ENCODE results near the gene ZNF333. TPM values are rescaled to one million over a fixed set of nuclear protein-coding genes. Genes with fewer than 3 reads are reported as not detected.
"Not testable (repeated sequence)": the region's sequence is repeated elsewhere in the genome, so short reads cannot be mapped to it uniquely, and the experiment has no call there.

The ZNF333 gene
- polyA plus RNA-seq, 3 donors: 13.9 to 29.0 (median 27.3) TPM

DNA sequence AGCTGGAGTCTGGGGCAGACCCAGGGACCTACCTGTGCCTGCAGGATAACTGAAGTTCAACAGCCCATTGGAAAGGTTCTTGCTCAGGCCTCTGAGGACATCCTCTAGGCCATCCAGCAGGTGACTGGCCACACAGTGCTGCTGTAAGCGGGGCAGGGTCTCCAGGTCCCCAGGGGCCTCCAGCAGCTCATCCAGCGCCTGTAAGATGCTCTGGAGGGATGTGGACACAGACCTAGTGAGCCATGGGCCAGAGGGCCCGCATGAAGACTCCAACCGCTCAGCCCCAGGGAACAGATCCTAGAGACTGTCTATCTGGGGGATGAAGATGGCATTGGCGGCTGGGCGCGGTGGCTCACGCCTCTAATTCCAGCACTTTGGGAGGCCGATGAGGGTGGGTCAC lies 74.6 kb downstream of the ZNF333 start:
- DNase-seq: no peak

DNA sequence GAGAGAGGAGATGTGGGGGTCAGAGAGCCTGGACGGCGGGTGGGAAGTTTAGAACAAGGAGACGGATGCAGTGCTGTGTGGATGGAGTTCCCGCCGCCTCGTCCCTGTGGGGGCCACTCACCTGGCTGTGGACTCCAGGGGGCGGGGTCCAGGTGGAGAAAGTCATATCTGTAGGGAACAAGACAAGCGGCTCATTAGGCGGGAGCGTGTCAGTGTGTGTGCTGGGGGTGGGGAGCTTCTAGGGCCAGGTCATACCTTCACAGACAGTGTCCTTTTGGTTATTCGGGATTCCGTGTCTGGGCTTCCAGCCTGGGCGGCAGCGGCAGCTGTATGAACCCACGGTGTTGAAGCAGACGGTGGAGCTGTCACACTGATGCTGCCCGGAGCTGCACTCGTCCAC lies 75.6 kb downstream of the ZNF333 start:
- not testable (repeated sequence) for DNase-seq

DNA sequence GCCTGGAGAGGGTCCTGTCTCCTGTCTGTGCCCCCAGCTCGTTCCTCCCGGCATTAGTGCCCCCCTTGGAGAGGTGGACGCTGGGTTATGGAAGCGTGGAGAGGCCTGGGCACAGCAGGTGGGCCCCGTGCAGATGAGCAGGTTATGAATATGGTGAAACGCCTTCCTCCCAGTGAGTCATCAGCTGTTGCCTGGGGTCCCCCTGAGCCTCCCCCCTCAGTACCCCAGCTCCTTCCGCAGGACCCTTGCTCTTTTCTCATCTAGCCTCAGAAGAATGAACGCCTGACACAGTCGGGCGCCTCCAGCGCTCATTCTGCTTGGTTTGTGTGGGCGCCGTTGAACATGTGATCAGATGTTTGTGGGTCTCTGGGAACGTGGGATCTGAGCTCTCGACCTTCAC lies 76.0 kb downstream of the ZNF333 start:
- not testable (repeated sequence) for DNase-seq

DNA sequence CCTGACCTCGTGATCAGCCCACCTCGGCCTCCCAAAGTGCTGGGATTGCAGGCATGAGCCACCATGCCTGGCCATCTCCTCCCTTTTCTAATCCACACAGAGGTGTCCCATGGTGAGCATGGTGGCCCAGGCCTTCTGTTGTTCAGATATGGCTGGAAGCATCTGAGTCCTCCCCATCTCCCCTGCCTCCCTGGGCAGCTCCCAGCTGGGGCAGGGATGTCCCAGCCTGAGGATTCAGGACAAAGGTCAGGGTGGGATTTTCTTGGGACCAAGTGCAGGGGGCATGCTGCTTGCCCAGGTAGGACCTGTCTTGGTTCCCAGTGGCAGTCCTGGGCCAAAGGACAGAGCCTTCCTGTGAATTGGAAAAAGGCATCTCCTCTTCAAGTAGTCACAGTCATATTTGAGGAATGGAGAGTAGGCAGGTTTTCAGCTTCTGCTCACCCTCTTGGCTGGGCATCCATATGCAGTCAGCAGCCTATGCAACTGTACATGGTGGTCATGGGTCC lies 77.7 kb downstream of the ZNF333 start:
- no peak for DNase-seq

DNA sequence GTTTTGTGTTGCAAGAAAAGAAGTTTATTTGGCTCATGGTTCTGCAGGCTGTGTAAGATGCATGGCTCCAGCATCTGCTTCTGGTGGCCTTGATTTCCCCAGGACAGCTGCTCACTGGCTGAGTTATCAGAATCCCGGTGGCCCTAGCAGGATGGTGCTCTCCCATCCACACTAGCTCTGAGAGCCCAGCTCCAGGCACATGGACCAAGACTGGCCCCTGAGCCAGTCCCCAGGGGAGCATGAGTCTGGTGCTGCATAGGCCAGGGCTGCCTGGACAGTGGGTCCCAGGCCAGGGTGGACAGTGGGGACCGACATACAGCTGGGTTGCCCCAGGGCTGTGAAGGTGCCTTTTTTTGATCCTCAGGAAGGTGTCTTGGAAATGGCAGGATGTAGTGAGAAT lies 78.2 kb downstream of the ZNF333 start:
- DNase-seq: no peak

DNA sequence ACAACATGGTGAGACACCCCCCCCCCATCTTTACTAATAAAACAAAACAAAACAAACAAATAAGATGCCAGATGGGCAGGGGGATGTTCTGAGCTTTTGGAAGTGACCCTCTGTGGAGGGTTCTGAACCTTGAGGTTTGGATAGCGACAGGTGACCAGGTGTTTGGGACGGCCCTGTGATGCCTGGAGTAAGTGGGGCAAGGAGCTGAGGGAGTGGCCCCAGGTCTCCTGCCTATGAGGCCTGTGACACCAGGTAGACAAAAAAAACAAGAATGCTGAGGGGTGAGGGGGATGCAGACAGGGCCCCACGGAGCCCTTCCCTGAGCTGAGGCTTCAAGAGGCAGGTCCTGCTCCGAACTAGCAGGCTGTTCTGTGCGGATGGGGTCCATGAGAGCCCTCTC lies 79.4 kb downstream of the ZNF333 start:
- no peak for DNase-seq

DNA sequence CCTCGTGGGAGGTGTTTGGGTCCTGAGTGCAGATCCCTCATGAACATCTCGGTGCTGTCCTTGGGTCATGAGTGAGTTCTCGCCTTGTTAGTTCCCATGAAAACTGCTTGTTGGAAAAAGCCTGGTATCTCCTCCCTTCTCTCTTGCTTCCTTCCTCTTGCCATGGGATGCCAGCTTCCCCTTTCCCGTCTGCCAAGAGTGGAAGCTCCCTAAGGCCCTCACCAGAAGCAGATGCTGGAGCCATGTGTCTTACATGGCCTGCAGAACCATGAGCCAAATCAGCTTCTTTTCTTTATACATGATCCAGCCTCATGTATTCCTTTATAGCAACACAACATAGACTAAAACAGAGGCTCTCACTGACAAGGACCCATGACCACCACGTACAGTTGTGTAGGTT lies 80.3 kb downstream of the ZNF333 start:
- no peak for DNase-seq

DNA sequence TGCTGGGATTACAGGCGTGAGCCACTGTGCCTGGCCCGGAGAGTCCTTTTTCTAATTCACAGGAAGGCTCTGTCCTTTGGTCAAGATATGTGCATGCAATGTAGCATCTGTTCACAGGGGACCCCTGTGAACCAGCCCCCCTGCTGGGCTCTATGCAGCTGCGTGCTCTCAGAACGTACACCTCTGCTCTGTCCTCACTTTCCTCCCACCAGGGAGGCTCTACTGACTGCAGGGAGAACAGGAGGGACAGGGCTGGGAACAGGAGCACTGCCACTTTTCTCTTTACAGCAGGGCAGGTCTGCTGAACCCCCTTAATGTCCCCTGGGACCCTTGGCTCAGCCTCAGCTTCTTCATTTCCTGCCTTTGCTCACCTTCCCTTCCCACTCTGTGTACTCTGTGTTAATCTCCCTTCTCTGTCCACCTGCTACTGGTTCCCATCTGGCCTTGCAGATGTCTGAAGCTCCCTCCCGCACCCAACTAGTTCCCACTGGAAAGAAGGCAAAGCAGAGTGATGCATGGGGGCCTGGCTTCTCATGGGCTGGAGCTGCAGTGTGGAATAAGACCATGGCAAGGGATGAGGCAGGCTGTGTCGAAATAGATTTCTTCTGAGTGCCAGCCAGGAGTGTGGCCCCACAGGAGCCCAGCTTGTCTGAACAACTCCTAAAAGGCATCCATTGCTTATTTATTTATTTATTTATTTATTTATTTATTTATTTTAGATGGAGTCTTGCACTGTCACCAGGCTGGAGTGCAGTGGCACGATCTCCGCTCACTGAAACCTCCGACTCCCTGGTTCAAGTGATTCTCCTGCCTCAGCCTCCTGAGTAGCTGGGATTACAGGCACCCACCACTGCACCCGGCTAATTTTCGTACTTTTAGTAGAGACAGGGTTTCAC lies 81.3 kb downstream of the ZNF333 start:
- no peak for DNase-seq

DNA sequence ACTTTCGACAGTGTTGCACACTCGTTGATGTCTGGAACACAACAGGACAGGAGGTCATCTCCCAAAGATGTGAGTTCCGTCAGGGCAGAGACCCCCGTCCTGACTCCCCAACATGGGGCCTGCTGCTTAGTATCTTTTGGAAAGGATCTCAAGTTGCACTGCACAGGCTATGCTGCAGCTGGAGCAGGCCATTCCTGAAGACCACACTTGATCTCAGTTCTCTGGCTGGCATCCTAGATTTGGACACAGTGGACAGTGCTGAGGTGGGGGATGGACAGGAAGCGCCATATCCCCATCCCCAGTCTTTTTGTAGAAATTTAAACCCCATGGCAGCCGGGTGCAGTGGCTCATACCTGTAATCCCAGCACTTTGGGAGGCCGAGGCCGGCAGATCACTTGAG lies 82.6 kb downstream of the ZNF333 start:
- no peak for DNase-seq

DNA sequence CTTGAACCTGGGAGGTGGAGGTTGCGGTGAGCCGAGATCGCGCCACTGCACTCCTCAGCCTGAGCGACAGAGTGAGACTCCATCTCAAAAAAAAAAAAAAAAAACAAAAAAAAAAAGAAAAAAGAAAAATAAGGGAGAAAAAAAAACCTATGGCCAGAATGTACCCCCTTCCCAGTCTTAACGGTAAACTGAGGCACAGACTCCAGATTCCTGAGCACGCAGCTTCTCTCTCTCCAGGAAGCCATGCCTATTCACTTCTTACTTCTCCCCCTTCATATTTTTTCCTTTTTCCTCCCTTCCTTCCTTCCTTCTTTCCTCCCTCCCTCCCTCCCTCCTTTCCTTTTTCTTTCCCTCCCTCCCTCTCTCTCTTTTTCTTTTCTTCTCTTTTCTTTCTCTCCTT lies 83.1 kb downstream of the ZNF333 start:
- no peak for DNase-seq

DNA sequence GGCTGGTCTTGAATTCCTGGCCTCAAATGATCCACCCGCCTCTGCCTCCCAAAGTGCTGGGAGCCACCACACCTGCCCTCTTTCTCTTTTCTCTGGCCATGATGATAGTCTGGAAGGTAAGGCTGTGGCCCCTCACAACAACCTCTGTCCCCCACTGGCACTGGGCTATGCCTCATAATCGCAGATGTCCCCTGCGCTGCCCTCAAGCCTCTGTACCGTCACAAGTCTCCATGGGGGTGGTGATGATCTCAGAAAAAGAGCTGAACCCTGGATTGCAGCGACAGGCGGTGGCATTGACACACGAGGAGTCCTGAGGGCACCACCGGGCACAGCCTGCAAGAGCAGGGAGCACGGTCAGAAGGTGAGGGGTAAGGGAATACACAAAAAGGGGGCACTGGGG lies 83.9 kb downstream of the ZNF333 start:
- DNase-seq: not testable (repeated sequence)

DNA sequence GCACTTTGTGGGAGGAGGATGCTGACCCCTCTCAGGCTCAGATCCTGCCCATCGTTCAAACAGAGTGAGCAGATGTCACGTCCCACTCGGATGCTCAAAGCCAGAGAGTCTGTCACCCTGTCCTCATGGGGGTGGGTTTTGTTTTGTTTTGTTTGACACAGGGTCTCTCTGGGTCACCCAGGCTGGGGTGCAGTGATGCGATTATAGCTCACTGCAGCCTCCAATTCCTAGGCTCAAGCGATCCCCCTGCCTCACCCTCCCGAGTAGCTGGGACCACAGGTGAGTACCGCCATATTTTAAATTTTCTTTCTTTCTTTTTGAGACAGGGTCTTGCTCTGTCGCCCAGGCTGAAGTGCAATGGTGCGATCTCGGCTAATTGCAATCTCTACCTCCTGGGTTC lies 84.5 kb downstream of the ZNF333 start:
- no peak for DNase-seq

DNA sequence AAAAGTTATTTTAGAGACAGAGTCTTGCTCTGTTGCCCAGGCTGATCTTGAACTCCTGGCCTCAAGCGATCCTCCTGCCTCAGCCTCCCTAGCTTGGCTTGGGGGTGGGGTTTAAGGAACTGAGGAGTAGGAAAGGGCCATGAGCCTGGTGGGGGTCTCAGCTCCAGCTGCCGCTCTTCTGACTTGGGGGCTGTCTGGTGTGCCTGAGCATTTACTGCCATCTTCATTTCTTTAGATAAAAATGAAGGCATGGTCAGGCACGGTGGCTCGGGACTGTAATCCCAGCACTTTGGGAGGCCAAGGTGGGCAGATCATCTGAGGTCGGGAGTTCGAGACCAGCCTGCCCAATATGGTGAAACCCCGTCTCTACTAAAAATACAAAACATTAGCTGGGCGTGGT lies 85.5 kb downstream of the ZNF333 start:
- not testable (repeated sequence) for DNase-seq

DNA sequence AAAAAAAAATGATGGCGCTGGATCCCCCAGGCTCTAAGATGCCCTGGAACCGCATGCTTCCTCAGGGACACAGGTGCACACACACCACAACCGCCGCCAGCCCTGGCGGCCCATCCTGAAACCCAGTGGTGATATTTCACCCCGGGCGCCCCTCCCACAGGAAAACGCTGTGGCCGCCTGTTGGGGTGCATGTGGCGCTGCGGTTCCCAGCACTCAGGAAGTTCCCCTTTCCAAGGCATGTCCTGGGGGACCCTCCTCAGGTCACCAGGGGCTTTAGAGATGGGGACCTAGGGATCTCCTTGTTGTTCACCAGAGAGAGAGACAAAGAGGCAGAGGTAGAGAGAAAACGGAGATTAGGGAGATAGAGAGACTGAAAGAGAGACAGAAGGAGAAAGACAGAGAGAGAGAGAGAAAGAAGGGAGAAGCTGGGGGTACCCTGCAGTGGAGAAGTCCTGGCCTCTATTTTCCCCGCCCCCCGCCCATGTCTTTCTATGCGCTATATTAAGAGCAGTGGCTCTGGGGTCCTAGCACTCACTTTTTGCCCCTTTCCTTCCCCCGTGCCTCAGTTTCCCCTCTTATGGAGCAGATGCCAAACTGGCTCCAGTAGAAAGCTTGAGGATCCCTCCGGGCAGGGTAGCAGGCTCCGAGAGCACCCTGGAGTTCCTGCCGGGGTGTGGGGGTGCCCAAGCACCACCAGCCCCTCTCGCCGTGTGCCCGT lies 86.2 kb downstream of the ZNF333 start:
- no peak for DNase-seq

DNA sequence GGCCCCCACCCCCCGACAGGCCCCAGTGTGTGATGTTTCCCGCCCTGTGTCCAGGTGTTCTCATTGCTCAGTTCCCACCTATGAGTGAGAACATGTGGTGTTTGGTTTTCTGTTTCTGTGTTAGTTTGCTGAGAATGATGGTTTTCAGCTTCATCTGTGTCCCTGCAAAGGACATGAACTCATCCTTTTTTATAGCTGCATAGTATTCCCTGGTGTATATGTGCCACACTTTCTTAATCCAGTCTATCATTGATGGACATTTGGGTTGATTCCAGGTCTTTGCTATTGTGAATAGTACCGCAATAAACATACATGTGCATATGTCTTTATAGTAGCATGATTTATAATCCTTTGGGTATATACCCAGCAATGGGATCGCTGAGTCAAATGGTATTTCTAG lies 87.8 kb downstream of the ZNF333 start:
- DNase-seq: not testable (repeated sequence)

DNA sequence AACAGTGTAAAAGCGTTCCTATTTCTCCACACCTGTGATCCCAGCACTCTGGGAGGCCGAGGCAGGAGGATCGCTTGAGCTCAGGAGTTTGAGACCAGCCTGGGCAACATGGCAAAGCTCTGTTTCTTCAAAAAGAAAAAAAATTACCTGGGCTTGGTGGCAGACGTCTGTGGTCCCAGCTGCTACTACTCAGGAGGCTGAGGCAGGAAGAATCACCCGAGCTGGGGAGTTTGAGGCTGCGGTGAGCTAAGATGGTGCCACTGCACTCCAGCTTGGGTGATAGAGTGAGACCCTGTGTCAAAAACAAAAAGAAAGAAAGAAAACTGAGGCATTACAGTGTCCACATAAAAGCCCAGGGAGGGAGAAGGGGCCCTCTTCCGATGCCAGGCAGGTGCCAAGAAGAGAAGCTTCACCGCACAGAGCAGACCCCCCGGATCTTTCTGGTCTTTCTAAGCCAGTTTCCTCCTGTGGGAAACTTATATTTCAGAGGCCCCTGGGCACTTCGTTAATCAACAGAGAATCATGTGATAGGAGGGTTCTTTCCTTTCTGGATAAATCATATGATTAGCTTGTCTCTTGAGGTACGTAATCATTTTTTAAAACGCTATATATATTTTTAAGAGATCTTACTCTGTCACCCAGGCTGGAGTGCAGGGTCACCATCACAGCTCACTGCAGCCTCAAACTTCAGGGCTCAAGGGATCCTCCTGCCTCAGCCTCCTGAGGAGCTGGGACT lies 88.4 kb downstream of the ZNF333 start, which contains the start of gene ADGRE2:
ADGRE2 (minus strand) TSS at position 451 of the 736 bp plus-strand sequence. CDS start 1,804 bp downstream, outside the sequence.
- DNase-seq: not testable (repeated sequence)

DNA sequence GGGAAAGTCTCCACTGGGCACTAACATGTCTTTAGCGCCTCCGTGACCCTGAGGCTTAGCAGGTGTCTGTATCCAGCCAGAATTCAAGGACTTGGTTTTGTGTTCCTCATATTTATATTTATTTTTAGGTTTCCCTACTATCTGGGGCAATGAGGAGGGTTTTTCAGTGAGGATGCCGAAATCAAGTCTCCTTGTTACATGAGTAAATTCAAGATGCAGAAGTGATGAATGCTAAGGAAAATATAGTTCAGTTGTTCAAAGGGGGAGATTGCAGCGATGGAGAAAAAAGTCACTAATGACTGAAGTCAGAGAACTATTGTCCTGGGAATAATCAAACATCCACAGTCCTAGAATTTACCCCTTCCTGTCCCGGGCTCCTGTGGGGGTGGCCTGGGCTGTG lies 89.3 kb downstream of the ZNF333 start:
- no peak for DNase-seq

DNA sequence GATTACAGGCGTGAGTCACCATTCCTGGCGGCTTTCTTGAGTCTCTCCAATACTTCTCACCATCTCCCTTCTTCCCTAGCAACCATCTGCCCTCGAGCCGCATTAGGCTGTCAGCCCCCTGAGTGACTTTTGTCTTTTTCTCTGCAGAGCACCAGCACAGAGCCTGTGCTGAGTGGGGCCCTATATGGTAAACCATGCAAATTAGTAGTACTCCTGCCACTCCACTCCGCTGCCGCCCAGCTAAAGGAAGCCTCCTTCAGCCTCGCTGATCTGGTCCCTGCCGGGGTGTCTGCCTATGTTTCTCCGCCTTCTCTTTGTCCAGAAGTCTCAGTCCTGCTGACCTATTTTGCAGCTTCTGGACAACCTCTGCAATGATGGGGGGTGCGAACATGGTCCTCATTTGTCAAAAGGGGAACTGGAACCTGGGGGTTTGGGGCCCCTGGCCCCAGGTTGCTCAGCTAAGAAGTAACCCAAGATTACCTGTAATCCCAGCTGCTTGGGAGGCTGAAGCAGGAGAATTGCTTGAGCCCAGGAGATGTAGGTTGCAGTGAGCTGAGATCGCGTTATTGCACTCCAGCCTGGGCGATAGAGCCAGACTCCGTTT lies 90.9 kb downstream of the ZNF333 start:
- DNase-seq: not testable (repeated sequence)

DNA sequence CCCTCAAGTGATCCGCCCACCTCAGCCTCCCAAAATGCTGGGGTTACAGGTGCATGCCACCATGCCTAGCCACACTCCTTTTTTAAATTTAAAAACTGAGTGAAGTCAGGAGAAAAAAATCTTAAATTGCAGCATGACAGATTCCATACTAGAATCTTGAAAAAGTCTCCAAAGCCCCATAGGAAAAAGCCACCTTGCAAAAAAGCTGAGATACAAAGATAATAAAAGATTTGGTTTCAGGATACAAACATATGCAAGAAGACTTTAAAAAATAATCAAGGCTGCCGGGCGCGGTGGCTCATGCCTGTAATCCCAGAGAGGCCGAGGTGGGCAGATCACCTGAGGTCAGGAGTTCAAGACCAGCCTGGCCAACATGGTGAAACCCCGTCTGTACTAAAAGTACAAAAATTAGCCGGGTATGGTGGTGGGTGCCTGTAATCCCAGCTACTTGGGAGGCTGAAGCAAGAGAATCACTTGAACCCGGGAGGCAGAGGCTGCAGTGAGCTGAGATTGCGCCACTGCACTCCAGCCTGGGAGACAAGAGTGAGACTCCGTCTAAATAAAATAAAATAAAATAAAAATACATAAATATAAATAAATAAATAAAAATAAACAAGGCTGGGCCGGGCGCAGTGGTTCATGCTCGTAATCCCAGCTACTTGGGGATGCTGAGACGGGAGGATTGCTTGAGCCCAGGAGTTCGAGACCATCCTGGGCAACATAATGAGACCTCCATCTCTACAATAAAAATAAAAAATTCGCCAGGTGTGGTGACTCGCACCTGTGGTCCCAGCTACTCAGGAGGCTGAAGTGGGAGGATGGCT lies 92.1 kb downstream of the ZNF333 start:
- not testable (repeated sequence) for DNase-seq

DNA sequence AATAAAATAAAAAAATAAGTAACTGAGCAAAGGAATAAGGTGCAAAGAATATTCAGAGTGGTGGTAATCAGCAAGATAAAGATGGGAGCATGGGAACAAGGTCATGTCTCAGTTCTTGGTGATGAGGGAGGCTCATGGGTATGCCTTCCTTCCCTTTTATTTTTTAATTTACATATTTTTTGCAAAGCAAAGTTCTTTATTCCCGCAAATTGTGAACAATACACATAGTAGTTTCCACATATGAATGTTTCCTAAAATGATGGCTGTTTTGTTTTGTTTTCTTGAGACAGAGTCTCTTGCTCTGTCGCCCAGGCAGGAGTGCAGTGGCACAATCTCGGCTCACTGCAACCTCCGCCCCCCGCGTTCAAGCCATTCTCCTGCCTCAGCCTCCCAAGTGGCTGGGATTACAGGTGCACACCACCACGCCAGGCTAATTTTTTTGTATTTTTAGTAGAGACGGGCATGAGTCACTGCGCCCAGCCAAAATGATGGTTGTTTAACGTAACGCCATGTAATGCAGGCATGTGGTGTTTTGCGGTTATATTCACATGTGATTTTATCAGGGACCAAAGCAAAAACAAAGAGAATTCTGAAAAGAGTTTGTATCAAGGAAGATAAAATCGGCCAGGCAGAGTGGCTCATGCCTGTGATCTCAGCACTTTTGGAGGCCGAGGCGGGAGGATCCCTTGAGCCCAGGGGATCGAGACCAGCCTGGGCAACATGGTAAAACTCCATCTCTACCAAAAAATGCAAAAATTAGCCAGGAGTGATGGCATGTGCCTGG lies 93.0 kb downstream of the ZNF333 start:
- DNase-seq: no peak

Data from renal pelvis (tissue), 4 donors.